Measurements from ENCODE around the gene ISY1.
"Not testable (repeated sequence)": the region's sequence is repeated elsewhere in the genome, so short reads cannot be mapped to it uniquely, and the experiment has no call there.

ISY1 gene

GRCh38 chr3:129160891-129161859 lies at the start of gene ISY1:
ISY1 (minus strand) TSS chr3:129161063; CDS start chr3:129160975, 88 bp downstream.
- peak; percentile 91 for DNase-seq (ENCODE audit: low spot score)

- DNase-seq (ENCODE audit: low spot score) = peak; percentile 49
Measured at GRCh38 chr3:129207479-129207878, 46.6 kb upstream of the ISY1 start.

GRCh38 chr3:129205109-129205832 lies 44.4 kb upstream of the ISY1 start:
- no peak for DNase-seq (ENCODE audit: low spot score)

GRCh38 chr3:129204473-129204872 lies 43.6 kb upstream of the ISY1 start:
- no peak for DNase-seq (ENCODE audit: low spot score)

- DNase-seq (ENCODE audit: low spot score) = no peak
Measured at GRCh38 chr3:129199366-129199765, 38.5 kb upstream of the ISY1 start.

- no peak for DNase-seq (ENCODE audit: low spot score)
Measured at GRCh38 chr3:129197321-129197720, 36.5 kb upstream of the ISY1 start.

GRCh38 chr3:129196601-129197000 lies 35.7 kb upstream of the ISY1 start:
- no peak for DNase-seq (ENCODE audit: low spot score)

GRCh38 chr3:129195731-129196256 lies 34.9 kb upstream of the ISY1 start:
- peak; percentile 84 for DNase-seq (ENCODE audit: low spot score)

GRCh38 chr3:129189793-129190192 lies 28.9 kb upstream of the ISY1 start:
- DNase-seq (ENCODE audit: low spot score) = not testable (repeated sequence)

GRCh38 chr3:129187857-129188256 lies 27.0 kb upstream of the ISY1 start:
- DNase-seq (ENCODE audit: low spot score) = no peak

- DNase-seq (ENCODE audit: low spot score) = no peak
Measured at GRCh38 chr3:129185783-129186182, 24.9 kb upstream of the ISY1 start.

- DNase-seq (ENCODE audit: low spot score) = not testable (repeated sequence)
Measured at GRCh38 chr3:129184784-129185542, 24.1 kb upstream of the ISY1 start.

- DNase-seq (ENCODE audit: low spot score) = no peak
Measured at GRCh38 chr3:129184396-129184657, 23.5 kb upstream of the ISY1 start.

GRCh38 chr3:129183569-129184395 lies 22.9 kb upstream of the ISY1 start, which contains the start of gene CNBP:
CNBP (minus strand) TSS chr3:129183896; CDS start chr3:129171757, 12,139 bp downstream.
- peak; percentile 94 for DNase-seq (ENCODE audit: low spot score)

- DNase-seq (ENCODE audit: low spot score) = no peak
Measured at GRCh38 chr3:129182390-129183185, 21.7 kb upstream of the ISY1 start.

GRCh38 chr3:129181819-129182218 lies 21.0 kb upstream of the ISY1 start:
- DNase-seq (ENCODE audit: low spot score) = no peak

GRCh38 chr3:129180461-129180860 lies 19.6 kb upstream of the ISY1 start:
- DNase-seq (ENCODE audit: low spot score) = no peak

GRCh38 chr3:129176051-129176450 lies 15.2 kb upstream of the ISY1 start:
- DNase-seq (ENCODE audit: low spot score) = no peak

GRCh38 chr3:129173725-129174124 lies 12.9 kb upstream of the ISY1 start:
- DNase-seq (ENCODE audit: low spot score) = no peak

GRCh38 chr3:129173206-129173605 lies 12.3 kb upstream of the ISY1 start:
- DNase-seq (ENCODE audit: low spot score) = no peak

Measured in globus pallidus (tissue), 1 donor.